OCI-LY1 (cell line): ENCODE measurements around the gene ZNF605.
"Not testable (repeated sequence)": the region's sequence is repeated elsewhere in the genome, so short reads cannot be mapped to it uniquely, and the experiment has no call there.

ENCODE experiments used
- H2AFZ ChIP-seq: fragments of 200-600 bp; sonication (generic), shearing (Covaris generic); 2 replicates; pipeline ENCODE4 v1.6.0; 2014; ENCODE audit warnings: antibody characterized with exemption, mild to moderate bottlenecking, low read length
- H3F3A ChIP-seq: fragments of 200-600 bp; sonication (generic), shearing (Covaris generic); 2 replicates; pipeline ENCODE4 v1.6.0; 2014; ENCODE audit warnings: mild to moderate bottlenecking, antibody characterized with exemption, low read length, moderate library complexity; ENCODE audit not compliant: insufficient read depth
- H3K27ac ChIP-seq: fragments of 200-600 bp; sonication (generic); 2 replicates; pipeline ENCODE4 v1.5.1; 2014; ENCODE audit warnings: low read length, mixed run types, mild to moderate bottlenecking, low read depth; ENCODE audit not compliant: poor library complexity, severe bottlenecking
- H3K27me3 ChIP-seq: fragments of 200-600 bp; sonication (generic); 2 replicates; pipeline ENCODE4 v1.6.0; 2014; ENCODE audit warnings: antibody characterized with exemption, mild to moderate bottlenecking, low read length, moderate library complexity; ENCODE audit not compliant: insufficient read depth
- H3K36me3 ChIP-seq: fragments of 200-600 bp; sonication (generic); 2 replicates; pipeline ENCODE4 v1.6.1; 2014; ENCODE audit warnings: mild to moderate bottlenecking, antibody characterized with exemption, low read length, moderate library complexity, mixed read lengths; ENCODE audit not compliant: insufficient read depth
- H3K4me1 ChIP-seq: fragments of 200-600 bp; sonication (generic); 2 replicates; pipeline ENCODE4 v1.5.1; 2014; ENCODE audit warnings: mild to moderate bottlenecking, low read length, moderate library complexity; ENCODE audit not compliant: insufficient read depth, severe bottlenecking
- H3K4me2 ChIP-seq: fragments of 200-600 bp; sonication (generic), shearing (Covaris generic); 2 replicates; pipeline ENCODE4 v1.6.1; 2014; ENCODE audit warnings: low read length
- H3K4me3 ChIP-seq: fragments of 200-600 bp; sonication (generic); 2 replicates; pipeline ENCODE4 v1.5.1; 2014; ENCODE audit warnings: low read length, low read depth, mild to moderate bottlenecking, mixed read lengths; ENCODE audit not compliant: poor library complexity, severe bottlenecking
- H3K79me2 ChIP-seq: fragments of 200-600 bp; shearing (Covaris generic); 2 replicates; pipeline ENCODE4 v1.6.1; 2016; ENCODE audit warnings: mixed run types, low read length, mixed read lengths; ENCODE audit not compliant: insufficient read depth
- H3K9ac ChIP-seq: fragments of 200-600 bp; sonication (generic), shearing (Covaris generic); 2 replicates; pipeline ENCODE4 v1.6.1; 2014; ENCODE audit warnings: mild to moderate bottlenecking, low read length, mixed read lengths
- H3K9me2 ChIP-seq: fragments of 200-600 bp; sonication (generic), shearing (Covaris generic); 2 replicates; pipeline ENCODE4 v1.6.1; 2014; ENCODE audit warnings: low read depth, mild to moderate bottlenecking, low read length, mixed read lengths
- H3K9me3 ChIP-seq: fragments of 200-600 bp; shearing (Covaris generic); 2 replicates; pipeline ENCODE4 v1.6.1; 2014; ENCODE audit warnings: low read length, mixed read lengths
- H4K20me1 ChIP-seq: fragments of 200-600 bp; sonication (generic), shearing (Covaris generic); 2 replicates; pipeline ENCODE4 v1.6.0; 2016; ENCODE audit warnings: mild to moderate bottlenecking, low read length; ENCODE audit not compliant: insufficient read depth
- EZH2 ChIP-seq: fragments of 200-600 bp; sonication (generic), shearing (Covaris generic); IDR thresholded peaks from 2 replicates; pipeline ENCODE4 v1.8.0; 2017; ENCODE audit warnings: borderline replicate concordance, mixed run types, mild to moderate bottlenecking, antibody characterized with exemption, low read length, moderate library complexity, mixed read lengths
- TF ChIP-seq, protein P1 (sequence below): fragments of 200-600 bp; sonication (generic), shearing (Covaris generic); IDR thresholded peaks from 2 replicates; pipeline ENCODE4 v1.5.1; 2017; ENCODE audit warnings: mild to moderate bottlenecking, antibody characterized with exemption, low read length, moderate library complexity, mixed read lengths

The ZNF605 gene

DNA sequence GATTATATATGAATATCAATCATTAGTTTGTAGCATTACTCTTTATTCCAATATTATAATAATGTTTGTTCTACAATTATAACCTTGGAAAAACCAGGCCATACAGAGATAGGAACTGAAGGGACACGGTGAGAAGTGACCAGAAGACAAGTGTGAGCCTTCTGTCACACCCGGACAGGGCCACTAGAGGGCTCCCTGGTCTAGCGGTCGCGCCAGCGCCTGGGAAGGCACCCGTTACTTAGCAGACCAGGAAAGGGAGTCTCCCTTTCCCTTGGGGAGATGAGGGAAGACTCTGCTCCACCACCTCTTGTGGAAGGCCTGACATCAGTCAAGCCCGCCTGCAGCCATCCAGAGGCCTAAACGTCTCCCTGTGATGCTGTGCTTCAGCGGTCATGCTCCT is 7.8 kb upstream of the ZNF605 start:
- H3K4me1 ChIP-seq, H3K4me3 ChIP-seq, H3K27ac ChIP-seq, H3K9me2 ChIP-seq, H3K36me3 ChIP-seq, H3K79me2 ChIP-seq, H3K27me3 ChIP-seq, H3K9ac ChIP-seq, H3F3A ChIP-seq, H3K4me2 ChIP-seq, H2AFZ ChIP-seq, H4K20me1 ChIP-seq: not testable (repeated sequence)
- TF ChIP-seq, protein P1, sequence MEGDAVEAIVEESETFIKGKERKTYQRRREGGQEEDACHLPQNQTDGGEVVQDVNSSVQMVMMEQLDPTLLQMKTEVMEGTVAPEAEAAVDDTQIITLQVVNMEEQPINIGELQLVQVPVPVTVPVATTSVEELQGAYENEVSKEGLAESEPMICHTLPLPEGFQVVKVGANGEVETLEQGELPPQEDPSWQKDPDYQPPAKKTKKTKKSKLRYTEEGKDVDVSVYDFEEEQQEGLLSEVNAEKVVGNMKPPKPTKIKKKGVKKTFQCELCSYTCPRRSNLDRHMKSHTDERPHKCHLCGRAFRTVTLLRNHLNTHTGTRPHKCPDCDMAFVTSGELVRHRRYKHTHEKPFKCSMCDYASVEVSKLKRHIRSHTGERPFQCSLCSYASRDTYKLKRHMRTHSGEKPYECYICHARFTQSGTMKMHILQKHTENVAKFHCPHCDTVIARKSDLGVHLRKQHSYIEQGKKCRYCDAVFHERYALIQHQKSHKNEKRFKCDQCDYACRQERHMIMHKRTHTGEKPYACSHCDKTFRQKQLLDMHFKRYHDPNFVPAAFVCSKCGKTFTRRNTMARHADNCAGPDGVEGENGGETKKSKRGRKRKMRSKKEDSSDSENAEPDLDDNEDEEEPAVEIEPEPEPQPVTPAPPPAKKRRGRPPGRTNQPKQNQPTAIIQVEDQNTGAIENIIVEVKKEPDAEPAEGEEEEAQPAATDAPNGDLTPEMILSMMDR: peak; percentile 26; the same call in 1 of the 2 replicates
- peaks cover 13% of the 10 kb centered on the region for H3K9me3 ChIP-seq

DNA sequence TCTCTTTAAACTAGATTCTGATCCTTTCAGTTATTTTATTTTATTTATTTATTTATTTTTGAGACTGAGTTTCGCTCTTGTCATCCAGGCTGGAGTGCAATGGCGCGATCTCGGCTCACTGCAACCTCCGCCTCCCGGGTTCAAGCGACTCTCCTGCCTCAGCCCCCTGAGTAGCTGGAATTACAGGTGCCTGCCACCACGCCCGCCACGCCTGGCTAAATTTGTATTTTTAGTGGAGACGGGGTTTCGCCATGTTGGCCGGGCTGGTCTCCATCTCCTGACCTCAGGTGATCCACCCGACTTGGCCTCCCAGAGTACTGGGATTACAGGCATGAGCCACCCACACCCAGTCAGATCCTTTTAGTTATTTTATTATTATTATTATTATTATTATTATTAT is 5.7 kb upstream of the ZNF605 start:
- H3K4me3 ChIP-seq, H3K9me3 ChIP-seq, H3K36me3 ChIP-seq, H3K4me1 ChIP-seq, H3K9ac ChIP-seq, H4K20me1 ChIP-seq, H3K9me2 ChIP-seq, H3K4me2 ChIP-seq, H3F3A ChIP-seq, H3K79me2 ChIP-seq, H3K27ac ChIP-seq, H2AFZ ChIP-seq, H3K27me3 ChIP-seq: not testable (repeated sequence)

DNA sequence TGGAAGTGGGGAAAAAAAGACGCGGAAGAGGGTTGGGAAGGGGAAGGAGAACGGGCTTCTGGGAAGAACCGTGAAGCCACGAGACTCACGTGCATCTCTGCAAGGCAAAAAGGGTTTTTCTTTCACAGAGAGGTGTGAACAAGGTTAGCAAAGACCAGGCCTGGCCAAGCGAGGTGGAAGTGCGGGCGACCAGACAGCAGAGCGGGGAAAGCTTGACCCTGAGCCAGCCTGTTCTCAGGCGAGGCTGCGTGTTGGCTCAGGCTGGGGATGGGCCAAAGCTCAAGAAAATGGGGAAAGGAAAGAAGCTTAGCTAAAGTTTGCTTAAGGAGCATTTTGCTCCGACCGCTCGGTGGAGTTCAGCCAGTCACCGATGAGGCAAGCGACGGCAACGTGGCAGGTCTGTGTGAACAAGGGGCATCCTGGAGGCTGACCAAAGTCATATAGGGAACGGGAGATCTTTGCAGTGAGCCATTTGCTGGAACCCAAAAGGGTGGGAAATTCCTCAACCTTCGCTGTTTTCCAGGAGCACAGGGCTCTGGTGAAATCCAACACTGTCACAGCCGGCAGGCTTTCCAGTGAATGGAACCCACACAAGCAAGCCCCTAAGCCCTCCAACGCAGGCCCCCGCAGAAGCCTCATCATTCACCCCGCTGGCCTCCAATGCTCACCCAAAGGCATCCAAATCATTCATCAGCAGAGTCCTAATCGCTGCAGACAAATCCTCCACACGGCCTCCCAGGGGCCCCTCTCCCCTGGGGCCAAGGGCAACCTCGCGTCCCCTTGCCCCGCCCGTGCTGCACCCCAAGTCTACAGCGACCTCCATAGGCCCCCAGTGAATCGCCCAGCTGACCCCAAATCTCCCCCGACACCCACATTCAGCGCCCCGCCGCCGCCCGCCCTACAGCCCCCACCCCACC is 754 bp downstream of the ZNF605 start:
- Histone ChIP-seq H3K27ac (no peak overlapping the region), H3K9ac (peak overlapping the region; percentile 91)

More for the DNA sequence above, 754 bp downstream of the ZNF605 start:
- Histone ChIP-seq H3K4me3 (peak overlapping the region; percentile 96), H3K27me3 (no peaks in the 10 kb centered on the region), H3K4me1 (peaks cover 15% of the 10 kb centered on the region), H3K36me3 (no peaks in the 10 kb centered on the region; the same call in 1 of the 2 replicates), H3K4me2 (peak overlapping the region; percentile 78), H3K79me2 (no peaks in the 10 kb centered on the region), H4K20me1 (no peaks in the 10 kb centered on the region), H3K9me2 (no peaks in the 10 kb centered on the region), H3K9me3 (peaks cover 27% of the 10 kb centered on the region), H3F3A (no peaks in the 10 kb centered on the region), H2AFZ (no peak overlapping the region)
- no peak for TF ChIP-seq EZH2
- TF ChIP-seq, protein P1: no peak
